NCI-H2196 (cell line): Measurements from ENCODE around the gene ZBED4.
"Not testable (repeated sequence)": the region's sequence is repeated elsewhere in the genome, so short reads cannot be mapped to it uniquely, and the experiment has no call there.

ENCODE experiments used
- DNase-seq: peaks from one replicate; lab custom pipeline; 2025; ENCODE audit not compliant: unreplicated experiment; lab: John Stamatoyannopoulos, UW

The ZBED4 gene, protein sequence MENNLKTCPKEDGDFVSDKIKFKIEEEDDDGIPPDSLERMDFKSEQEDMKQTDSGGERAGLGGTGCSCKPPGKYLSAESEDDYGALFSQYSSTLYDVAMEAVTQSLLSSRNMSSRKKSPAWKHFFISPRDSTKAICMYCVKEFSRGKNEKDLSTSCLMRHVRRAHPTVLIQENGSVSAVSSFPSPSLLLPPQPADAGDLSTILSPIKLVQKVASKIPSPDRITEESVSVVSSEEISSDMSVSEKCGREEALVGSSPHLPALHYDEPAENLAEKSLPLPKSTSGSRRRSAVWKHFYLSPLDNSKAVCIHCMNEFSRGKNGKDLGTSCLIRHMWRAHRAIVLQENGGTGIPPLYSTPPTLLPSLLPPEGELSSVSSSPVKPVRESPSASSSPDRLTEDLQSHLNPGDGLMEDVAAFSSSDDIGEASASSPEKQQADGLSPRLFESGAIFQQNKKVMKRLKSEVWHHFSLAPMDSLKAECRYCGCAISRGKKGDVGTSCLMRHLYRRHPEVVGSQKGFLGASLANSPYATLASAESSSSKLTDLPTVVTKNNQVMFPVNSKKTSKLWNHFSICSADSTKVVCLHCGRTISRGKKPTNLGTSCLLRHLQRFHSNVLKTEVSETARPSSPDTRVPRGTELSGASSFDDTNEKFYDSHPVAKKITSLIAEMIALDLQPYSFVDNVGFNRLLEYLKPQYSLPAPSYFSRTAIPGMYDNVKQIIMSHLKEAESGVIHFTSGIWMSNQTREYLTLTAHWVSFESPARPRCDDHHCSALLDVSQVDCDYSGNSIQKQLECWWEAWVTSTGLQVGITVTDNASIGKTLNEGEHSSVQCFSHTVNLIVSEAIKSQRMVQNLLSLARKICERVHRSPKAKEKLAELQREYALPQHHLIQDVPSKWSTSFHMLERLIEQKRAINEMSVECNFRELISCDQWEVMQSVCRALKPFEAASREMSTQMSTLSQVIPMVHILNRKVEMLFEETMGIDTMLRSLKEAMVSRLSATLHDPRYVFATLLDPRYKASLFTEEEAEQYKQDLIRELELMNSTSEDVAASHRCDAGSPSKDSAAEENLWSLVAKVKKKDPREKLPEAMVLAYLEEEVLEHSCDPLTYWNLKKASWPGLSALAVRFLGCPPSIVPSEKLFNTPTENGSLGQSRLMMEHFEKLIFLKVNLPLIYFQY

DNA sequence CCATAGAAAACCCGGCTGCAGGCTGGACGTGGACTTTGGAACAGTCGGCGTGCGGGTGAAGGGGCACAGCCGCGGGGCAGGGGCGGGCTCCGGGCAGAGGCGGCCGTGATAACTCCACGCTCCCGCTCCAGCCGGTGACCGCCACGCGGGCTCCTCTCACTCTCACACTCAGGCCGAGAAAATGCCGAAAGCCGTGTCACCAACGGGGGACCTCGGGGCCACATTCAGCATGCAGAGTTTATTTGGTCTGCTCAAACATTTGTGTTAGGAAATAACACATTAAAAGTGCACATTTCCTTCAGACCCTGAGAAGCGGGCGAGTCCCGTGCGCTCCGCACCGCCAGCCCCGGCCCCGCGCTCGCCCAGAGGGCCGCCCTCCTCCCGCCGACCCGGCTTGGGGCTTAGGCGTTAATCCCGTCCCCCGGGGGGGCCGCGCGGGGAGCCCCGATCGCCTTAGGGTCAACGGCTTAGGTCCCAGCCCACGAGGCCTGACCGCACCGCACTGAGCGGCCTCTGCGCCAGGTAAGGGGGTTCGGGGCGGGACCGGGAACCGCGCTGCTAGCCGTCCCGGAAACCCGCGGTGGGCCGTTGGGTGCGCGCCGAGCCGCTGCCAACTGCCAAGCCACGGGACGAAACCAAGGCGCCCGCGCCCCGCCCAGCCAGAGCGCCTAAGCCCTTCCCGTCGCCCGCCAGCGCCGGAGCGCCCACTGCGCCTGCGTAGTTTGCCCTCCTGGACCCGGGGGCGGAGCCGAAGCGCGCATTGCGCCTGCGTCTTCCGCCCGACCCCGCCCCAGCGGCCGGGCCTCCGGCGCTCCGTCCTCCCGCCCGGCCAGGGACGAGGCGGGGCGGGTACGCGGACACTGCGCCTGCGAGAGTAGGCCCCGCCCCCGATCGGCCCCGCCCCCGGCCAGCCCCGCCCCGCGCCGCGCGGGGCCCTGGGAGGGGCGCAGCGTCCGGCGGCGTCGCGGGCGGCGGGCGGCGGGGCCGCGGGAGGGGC lies at the start of gene ZBED4:
ZBED4 (plus strand) TSS at position 947 of the 997 bp plus-strand sequence. CDS start 29,819 bp downstream, outside the sequence.
- peak; percentile 93 for DNase-seq

DNA sequence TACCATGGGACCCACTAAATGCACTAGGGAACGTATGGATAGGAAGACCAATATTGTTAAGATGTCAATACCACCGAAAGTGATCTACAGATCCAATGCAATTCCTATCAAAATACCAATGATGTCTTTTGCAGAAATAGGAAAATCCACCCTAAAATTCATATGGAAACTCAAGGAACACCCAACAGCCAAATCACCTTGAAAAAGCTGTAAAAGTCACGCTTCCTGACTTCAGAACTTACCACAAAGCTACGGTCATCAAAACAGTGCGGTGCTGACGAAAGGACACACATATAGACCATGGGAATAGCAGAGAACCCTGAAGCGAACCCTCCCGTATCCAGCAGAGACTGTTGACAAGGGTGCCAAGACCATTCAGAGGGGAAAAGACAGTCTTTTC lies 46.5 kb upstream of the ZBED4 start:
- DNase-seq = no peak

DNA sequence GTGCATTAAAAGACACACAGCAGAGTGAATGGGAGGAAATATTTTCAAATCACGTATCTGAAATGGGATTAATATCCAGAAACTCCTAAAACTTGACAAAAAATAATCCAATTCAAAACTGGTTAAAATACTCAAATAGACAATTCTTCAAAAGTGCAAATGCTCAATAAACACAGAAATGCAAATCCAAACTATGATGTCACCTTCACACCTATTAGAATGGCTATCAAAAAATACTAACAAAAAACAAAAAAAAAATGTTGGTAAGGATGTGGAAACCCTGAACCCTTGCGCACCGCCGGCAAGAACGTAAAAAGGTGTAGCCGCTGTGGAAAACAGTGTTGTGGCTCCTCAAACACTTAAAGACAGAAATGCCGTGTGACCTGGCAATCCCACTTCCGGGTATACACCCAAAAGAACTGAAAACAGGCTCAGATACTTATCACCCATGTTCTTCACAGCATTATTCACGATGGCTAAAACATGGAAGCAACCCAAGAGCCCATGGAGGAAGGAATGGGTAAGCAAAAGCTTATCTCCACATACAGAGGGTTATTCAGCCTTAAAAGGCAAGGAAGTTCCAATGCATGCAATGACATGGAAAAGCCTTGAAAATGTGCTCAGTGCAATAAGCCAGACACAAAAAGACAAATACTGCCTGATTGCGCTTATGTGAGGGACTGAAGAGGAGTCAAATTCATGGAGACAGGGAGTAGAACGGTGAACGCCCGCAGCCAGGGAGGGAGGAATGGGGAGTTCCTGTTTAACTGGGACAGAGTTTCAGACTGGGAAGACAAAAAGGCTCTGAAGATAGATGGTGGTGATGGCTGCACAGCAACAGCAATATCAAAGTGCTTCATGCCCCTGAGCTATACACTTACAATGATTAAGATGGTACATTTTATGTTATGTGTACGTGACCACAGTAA lies 45.6 kb upstream of the ZBED4 start:
- no peak for DNase-seq

DNA sequence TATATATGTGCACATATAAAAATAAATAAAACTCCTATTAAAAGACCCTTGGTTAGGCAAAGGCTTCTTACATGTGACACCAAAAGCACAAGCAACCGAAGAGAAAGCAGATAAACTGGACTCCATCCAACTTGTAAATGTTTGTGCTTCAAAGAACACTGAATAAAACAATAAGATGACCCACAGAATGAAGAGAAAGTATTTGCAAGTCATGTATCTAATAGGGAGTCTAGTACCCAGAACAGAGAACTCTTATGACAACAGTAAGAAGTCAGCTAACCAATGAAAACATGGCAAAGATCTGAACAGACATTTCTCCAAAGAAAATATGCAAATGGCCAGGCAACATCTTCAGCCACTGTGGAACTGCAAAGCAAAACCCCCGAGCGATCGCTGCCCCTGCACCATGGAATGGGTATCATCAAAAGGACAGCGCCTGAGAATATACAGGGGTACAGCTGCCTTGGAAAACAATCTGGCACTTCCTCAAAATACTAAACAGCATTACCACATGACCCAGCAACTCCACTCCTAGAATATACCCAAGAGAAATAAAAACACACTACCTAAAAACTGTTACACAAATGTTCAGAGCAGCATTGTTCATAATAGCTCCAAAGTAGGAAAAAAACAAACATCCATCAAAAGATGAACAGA lies 43.2 kb upstream of the ZBED4 start:
- no peak for DNase-seq

DNA sequence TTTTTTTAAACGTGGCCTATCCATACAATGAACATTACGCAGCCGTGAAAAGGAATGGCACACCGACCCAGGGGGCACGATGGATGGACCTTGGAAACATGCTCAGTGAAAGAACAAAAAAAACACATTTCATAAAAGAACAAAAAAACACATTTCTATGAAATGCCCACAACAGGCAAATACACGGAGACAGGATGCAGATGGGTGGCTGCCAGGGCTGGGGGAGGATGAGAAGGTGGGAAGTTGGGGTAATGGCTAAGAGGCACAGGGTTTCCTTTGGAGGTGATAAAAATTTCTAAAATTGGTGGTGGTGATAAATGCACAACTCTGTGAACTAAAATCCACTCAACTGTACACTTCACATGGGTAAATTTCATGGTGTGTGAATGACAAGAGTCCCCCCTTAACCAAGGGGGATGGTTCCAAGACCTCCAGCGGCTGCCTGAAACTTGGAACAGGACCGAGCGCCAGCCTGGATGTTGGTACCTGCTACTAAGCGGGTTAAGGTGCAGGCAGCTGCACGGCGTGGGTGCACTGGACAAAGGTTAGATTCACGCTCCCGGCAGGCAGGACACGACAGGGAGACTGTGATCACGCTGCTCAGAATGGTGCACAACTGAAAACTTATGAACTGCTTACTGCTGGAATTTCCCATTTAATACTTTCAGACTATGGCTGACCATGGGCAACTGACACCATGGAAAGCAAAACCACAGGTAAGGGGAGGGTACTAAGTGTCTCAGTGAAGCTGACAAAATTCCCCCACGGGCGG lies 42.4 kb upstream of the ZBED4 start:
- no peak for DNase-seq

DNA sequence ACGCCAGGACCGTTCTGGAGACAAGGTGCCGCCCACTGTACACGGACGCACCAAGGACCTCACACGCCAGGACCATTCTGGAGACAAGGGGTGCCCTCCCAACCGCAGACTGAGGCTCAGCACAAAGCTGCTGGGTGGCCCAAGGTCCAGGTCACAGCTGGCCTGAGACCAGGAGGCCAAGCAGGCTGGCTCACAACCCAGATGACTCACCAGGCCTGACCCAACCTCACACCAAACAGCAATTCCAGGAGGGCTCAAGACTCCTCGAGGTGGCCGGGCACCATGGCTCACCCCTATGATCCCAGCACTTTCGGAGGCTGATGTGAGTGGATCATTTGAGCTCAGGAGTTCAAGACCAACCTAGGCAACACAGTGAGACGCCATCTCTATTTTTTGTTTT lies 40.8 kb upstream of the ZBED4 start:
- no peak for DNase-seq

DNA sequence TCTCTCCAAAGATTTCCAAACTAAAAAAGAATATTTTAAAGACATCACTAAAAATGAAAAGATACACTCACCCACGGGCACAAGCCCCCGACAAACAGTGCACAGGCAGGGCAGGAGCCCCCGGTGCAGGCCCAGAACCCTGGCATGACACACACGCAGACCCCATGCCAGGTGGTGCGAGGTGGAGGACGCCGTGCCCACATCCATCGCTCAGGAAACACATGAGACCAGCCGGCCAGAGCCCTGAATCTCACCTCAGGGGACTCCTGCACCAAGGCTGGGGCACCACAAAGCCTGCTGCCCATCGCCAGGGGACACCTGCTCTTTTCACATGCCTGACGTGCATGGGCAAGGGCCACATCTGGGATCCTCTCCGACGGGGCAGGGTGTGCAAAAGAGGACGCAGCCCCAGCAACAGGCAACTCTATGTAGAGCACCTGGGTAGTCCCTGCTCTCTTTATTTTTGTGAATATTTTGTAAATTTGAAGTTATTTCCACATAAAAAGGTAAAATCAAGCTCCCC lies 39.4 kb upstream of the ZBED4 start:
- no peak for DNase-seq

DNA sequence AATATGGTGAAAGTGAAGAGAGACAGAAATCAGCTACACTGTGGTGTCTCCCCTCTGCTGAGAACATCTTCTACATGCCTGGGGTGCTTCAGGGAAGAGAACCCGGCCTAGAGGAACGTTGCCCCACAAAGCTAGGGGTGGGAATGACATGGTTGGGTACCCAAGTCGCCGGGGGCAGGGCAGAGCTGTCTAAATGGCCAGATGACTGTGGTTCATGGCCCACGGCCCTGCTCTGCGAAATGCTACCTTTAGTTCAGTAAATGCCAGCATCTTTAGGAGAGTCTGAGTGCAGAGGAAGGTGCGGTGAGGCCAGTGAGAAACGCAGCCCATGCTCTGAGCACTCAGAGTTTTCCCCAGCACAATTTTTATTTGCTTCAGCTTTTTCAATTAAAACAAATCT lies 38.8 kb upstream of the ZBED4 start:
- no peak for DNase-seq

DNA sequence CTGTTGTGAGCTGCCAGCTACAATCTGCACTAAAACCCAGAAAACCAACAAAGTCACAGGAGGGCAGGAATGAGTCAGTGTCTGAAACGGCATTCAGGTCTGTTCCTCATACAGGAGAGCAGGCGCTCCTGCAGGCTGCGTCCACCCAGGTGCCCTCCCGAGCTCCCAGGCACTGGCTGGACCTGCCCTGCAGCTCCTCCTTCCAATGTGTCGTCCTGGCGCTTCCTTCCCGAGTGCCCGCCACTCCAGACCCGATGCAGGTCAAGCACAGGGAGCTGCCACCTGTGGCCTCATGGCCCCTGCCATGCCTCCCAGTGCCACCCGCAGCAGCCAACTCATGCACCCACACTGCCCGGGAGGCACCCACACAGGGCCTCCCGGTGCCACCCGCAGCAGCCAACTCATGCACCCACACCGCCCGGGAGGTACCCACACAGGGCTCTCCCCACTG lies 38.0 kb upstream of the ZBED4 start:
- DNase-seq = no peak

DNA sequence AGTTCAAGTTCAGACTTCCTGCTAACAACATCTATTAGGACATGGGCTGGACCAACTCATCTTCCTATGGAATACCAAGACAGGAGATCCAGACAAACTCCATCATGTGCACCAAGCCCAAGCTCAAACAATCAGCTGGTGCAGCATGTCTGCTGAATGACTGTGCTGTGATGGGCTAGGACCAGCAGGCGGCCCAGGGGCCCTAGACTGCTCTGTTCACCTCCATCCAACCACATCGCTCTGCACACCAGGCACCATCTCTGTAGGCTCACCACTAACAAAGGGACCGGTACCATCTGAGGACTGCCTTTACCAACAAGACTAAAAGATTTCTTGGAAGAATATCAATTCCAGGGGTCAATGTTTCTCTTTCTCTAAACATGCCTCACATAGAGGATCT lies 36.3 kb upstream of the ZBED4 start:
- no peak for DNase-seq

DNA sequence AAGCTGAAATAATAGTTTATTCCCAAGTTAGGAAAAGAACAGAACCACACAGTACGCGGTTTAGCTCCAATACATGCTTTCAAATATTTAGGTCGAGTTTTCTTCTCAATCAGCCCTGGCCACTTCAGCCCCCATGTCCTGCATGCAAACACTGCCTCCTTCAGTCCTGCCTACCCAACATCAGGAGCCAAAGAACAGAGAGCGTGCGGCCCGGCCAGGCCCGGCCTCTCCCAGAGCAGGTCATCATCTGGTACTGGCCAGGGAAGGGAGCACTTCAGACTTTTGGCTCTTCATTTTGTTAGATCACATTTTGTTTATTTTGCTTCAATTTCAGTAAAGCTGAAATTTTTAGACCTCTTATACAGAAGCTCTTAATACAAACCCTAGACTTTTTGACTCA lies 32.7 kb upstream of the ZBED4 start:
- no peak for DNase-seq

DNA sequence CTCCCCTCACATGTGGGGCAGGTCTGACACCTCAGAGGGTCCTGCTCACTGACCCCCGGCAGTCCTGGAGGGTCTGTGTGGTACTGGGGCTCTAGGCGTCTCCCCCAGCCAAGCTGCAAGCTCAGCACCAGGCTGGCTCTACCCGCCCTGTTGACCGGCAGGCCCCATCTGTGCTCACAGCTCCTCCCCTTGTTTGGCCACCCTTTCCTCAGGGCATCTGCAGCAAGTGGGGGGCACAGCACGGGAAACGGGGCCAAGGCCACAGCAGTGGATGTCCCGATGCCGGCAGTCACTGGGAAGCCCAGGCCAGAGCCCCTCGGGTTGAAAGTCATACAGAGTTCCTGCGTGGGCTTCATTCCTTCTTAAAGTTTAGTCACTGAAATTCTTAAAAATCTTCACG lies 31.9 kb upstream of the ZBED4 start:
- not testable (repeated sequence) for DNase-seq

DNA sequence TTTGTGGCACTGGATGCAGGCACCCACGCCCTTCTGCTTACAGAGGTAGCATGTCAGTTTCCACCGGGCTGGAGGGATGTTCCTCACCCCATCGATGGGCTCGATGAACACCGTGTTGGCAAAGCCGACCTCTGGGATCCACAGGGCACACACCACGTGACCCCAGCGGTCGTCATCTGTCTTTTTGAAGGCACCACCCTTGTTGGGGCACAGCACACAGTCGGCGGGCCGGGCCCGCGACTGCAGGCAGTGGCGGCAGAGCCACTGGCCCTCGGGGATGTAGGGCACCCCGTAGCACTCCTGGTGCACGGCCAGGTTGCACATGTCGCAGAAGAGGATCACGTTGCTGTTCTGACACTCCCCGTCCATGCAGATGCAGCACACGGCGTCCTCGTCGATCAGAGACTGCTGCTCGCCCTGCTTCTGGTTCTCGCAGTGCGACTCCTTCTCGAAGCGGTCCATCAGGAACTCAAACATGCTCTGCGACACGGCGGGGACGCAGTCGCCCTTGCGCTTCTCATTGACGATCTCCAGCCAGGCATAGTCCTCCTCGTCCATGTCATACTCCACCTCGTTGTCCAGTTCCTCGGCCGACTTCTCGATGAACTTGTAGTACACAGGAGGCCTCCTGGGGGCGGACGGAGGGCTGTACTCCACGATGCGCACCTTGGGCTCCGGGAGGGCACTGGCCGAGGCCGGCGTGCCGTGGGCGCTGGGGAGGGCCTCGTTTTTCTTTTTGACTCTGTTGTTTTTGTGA lies 30.2 kb upstream of the ZBED4 start:
- no peak for DNase-seq

DNA sequence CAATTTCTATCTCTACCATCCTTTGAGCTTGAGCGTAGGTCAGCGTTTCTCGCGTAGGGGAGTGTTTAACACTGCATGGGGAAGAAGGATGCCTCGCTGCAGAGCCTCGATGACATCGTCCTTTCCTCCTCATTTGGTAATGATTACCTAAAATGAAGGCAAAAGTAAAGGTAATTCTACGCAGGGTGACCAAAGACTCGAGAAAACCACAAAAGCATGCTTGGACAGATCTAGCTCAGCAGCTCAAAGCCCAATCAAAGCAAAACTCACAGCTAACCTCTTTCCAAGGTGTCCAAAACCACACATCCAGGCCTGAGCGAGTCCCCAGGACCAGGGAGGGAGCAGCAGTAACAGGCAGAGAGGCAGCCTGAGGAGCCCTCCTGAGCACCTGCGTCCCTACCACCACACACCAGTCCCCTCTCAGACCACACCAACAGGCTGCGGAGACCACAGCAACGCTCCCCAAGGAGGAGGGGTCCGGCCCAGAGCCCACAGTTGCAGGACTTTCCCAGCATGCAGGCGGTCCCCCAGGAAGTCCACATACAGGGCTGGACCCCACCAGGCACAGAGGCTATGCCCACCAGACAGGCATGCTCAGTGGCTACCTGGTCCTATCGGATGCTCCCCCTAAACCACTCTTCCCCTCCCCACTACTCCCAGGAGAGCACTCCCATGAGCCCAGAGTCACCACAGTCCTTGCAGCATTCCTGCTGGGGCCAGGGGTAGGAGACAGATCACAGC lies 29.3 kb upstream of the ZBED4 start:
- DNase-seq = no peak

DNA sequence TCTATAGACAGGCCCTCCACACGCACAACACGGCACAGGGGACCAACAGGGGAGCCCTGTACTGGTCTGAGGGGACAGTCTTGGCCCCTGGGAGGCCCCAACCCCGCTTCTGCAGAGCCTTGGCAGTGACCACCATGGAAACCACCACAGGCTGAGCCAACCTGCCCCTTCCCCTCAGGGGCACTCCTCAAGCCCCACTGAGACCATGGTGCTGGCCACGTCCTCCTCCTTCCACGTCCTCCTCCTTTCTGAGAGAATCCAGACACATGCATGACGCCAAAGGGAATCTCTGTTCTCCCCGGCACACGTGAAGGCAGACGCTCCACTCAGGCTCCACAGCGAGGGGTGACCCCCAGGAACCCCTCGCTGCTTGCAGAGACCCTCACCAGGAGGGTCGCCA lies 28.7 kb upstream of the ZBED4 start:
- no peak for DNase-seq

DNA sequence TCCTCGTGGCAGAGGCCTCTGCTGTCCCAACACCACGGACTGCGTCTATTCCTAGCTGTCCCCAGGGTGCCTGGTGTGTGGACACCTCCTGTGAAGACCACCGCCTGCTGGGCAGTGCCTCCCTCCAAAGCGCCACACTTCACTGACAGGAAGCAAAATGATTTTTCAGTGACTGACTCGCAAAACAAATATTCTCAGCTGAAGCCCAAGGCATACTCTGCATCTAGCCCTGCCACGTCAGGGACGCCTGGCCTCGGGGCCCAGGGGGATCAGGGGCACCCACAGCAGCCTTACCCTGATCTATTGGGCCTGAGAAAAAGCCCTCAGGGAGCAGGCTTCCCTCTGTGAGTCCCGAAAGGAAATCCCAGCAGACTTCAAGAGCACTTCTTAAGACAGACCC lies 28.2 kb upstream of the ZBED4 start:
- no peak for DNase-seq
